Measurements from ENCODE around the gene TCIRG1. TPM values are rescaled to one million over a fixed set of nuclear protein-coding genes. Genes with fewer than 3 reads are reported as not detected.

TCIRG1 gene
- total RNA-seq, 2 experiments from 2014 or later = 199 to 201 TPM

- ChIA-PET CTCF (ENCODE audit: unreplicated experiment) (no interaction called here), POLR2A (interaction anchor here (0.5 kb wide), 1 partner anchor 1905 kb away, joined by 4 read pairs; no protein-coding TSS in a partner anchor)
- Histone ChIP-seq H2AFZ (ENCODE audit: low read length) (no peak overlapping the region), H3K4me2 (ENCODE audit: low read length) (peak overlapping the region; percentile 43; the same call in 1 of the 2 replicates), H3K4me3 (ENCODE audit: low read depth, low read length, poor library complexity, severe bottlenecking) (no peak overlapping the region), H3K27ac (ENCODE audit: low read depth, low read length, poor library complexity, severe bottlenecking) (no peak overlapping the region), H3K36me3 (ENCODE audit: insufficient read depth, low read length) (no peaks in the 10 kb centered on the region), H3K9me3 (ENCODE audit: low read length) (no peaks in the 10 kb centered on the region), H3K9me2 (ENCODE audit: insufficient read depth, low read length) (no peaks in the 10 kb centered on the region), H4K20me1 (ENCODE audit: insufficient read depth, low read length) (no peaks in the 10 kb centered on the region), H3K4me1 (ENCODE audit: insufficient read depth, low read length, poor library complexity, severe bottlenecking) (peaks cover 55% of the 10 kb centered on the region), H3K79me2 (ENCODE audit: insufficient read depth, low read depth, low read length) (no peaks in the 10 kb centered on the region)
- intact Hi-C loops (cut with micrococcal nuclease; ENCODE audit: unreplicated experiment) = loop anchor here (10.0 kb wide), 1 partner anchor 267 kb away; the partner anchor contains the start of gene C11orf24
- TF ChIP-seq CTCF (conservative IDR thresholded peaks at IDR 0.05; ENCODE audit: low read length) (no peak), EZH2phosphoT487 (IDR thresholded peaks at IDR 0.05; ENCODE audit: borderline replicate concordance, low read depth, low read length) (no peak)
- no peak for DNase-seq (ENCODE audit: low spot score)
- BruUV-seq (replicated peaks) = no TSS peak
Measured at GRCh38 chr11:68007498-68008380, 31.1 kb upstream of the TCIRG1 start.

- ChIA-PET CTCF (ENCODE audit: unreplicated experiment) (no interaction called here), POLR2A (interaction anchor here (1.1 kb wide), 1 partner anchor 12 kb away, joined by 4 read pairs; no protein-coding TSS in a partner anchor)
- BruUV-seq (replicated peaks) = no TSS peak
- peaks cover 53% of the 10 kb centered on the region for H3K4me1 ChIP-seq (ENCODE audit: insufficient read depth, low read length, poor library complexity, severe bottlenecking)
- TF ChIP-seq CTCF (conservative IDR thresholded peaks at IDR 0.05; ENCODE audit: low read length) = no peak
- TF ChIP-seq EZH2phosphoT487 (IDR thresholded peaks at IDR 0.05; ENCODE audit: borderline replicate concordance, low read depth, low read length) = no peak
- no peaks in the 10 kb centered on the region for H3K79me2 ChIP-seq (ENCODE audit: insufficient read depth, low read depth, low read length)
- peak overlapping the region; percentile 43 for H3K4me2 ChIP-seq (ENCODE audit: low read length)
- peak overlapping the region; percentile 71; the same call in 1 of the 2 replicates for H2AFZ ChIP-seq (ENCODE audit: low read length)
- H3K4me3 ChIP-seq (ENCODE audit: low read depth, low read length, poor library complexity, severe bottlenecking) = peak overlapping the region; percentile 18
- peak overlapping the region; percentile 52 for H3K27ac ChIP-seq (ENCODE audit: low read depth, low read length, poor library complexity, severe bottlenecking)
- DNase-seq (ENCODE audit: low spot score) = peak; percentile 65
- H3K9me3 ChIP-seq (ENCODE audit: low read length) = no peaks in the 10 kb centered on the region
- intact Hi-C loops (cut with micrococcal nuclease; ENCODE audit: unreplicated experiment) = loop anchor here (1.0 to 10.0 kb wide), 3 partner anchors 32 to 266 kb away; partner anchors contain the start of gene C11orf24
- no peaks in the 10 kb centered on the region for H4K20me1 ChIP-seq (ENCODE audit: insufficient read depth, low read length)
- H3K36me3 ChIP-seq (ENCODE audit: insufficient read depth, low read length) = no peaks in the 10 kb centered on the region
- H3K9me2 ChIP-seq (ENCODE audit: insufficient read depth, low read length) = no peaks in the 10 kb centered on the region
Measured at GRCh38 chr11:68008381-68009337, 30.2 kb upstream of the TCIRG1 start.

Data from OCI-LY7 (cell line).